GM21529 (cell line): ENCODE results near the gene MFAP2.
"Not testable (repeated sequence)": the region's sequence is repeated elsewhere in the genome, so short reads cannot be mapped to it uniquely, and the experiment has no call there.

Source experiments
- ATAC-seq: cut with Tn5 transposase; IDR thresholded peaks from one replicate; pipeline ENCODE4 v1.9.1; 2021; ENCODE audit not compliant: unreplicated experiment

The MFAP2 gene

DNA sequence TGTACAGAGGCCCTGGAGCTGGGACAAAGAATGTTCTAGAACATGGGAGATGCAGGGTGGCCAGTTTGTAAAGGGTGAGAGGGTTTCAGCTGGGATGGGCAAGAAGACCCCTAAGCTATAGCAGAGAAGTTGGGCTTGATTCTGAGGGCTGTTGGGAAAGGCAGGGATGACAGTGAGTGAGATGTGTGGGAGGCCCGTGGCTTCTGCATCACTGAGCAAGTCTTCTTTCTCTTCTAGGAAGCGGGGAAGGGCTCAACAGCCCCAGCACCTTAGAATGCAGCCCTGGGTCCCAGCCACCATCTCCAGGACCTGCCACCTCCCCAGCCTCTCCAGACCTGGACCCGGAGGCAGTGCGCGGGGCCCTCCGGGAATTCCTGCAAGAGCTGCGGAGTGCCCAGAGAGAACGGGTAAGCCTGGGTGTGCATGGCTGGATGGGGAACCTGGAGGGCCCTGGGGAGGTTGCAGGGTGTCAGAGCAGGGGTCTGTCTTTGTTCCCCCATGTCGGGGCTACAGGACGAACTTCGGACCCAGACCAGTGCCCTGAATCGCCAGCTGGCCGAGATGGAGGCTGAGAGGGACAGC is 14.8 kb downstream of the MFAP2 start:
- ATAC-seq = no peak

DNA sequence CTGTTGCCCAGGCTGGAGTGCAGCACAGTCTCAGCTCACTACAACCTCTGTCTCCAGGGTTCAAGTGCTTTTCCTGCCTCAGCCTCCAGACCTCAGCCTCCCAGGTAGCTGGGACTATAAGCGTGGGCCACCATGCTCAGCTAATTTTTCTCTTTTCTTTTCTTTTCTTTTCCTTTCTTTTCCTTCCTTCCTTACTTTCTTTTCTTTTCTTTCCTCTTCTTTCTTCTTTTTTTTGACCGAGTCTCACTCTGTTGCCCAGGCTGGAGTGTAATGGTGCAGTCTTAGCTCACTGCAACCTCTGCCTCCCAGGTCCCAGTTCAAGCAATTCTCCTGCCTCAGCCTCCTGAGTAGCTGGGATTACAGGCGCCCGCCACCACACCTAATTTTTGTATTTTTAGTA is 16.3 kb downstream of the MFAP2 start:
- not testable (repeated sequence) for ATAC-seq

DNA sequence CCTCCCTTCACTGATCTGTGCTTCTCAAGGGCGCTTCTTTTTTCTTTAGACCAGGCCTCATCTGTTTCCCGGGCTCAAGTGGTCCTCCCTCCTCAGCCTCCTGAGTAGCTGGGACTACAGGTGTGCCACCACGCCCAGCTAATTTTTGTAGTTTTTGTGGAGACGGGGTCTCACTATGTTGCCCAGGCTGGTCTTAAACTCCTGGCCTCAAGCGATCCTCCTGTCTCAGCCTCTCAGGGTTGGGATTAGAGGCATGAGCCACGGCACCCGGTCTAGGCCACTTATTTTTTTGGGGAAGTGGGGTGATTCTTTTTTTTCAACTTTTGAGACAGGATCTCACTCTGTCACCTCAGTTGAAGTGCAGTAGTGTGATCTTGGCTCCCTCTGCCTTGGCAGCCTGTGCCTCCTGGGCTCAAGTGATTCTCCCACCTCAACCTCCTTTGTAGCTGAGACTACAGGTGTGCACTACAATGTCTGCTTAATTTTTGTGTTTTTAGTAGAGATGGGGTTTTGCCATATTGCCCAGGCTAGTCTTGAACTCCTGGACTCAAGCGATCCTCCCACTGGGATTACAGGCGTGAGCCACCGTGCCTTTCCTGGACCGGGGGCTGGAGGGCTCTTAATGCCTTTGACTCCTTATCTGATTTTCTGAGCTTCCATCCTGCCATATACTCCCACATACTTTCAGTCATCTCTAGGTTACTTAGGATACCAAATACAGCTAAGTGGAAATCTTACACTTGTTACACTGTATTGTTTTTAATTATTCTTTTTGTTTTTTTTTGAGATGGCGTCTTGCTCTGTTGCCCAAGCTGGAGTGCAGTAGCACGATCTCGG is 18.9 kb downstream of the MFAP2 start:
- no peak for ATAC-seq

DNA sequence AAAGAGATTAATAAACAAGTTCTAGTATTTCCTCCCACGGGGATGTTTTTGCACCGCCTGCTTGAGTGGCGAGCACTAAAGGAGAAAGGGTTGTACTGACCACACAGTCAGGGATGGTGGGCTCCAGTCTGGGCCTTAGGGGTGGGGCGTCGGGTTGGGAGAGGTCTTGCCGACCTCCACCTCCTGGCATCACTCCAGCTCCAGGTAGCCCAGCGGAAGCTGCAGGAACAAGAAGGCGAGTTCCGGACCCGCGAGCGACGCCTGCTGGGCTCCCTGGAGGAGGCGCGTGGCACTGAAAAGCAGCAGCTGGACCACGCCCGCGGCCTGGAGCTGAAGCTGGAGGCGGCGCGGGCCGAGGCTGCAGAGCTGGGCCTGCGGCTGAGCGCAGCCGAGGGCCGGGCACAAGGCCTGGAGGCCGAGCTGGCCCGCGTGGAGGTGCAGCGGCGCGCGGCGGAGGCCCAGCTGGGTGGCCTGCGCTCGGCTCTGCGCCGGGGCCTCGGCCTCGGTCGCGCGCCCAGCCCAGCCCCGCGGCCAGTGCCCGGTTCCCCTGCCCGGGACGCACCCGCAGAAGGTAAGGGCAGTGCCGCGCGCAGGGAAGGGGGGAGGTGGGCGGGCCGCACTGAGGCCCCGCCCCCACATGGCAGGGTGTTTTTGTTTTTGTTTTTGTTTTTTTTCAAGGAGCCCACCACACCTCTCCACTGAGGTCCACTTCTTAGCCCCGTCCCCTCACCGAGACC is 19.7 kb downstream of the MFAP2 start:
- peak; percentile 68 for ATAC-seq

DNA sequence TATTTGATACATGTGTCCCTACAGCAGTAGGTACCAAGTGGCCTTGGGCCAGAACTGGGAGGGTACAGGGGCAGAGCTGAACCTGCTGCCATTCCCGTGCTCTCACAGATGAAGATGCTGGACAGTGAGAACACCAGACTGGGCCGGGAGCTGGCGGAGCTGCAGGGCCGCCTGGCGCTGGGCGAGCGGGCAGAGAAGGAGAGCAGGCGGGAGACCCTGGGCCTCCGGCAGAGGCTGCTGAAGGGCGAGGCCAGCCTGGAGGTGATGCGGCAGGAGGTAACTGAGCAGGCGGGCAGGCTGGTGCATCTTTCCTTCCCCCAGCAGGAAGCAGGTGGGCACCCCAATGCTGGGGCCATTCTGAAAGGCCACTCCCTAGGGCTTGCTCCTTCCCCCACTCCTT is 21.9 kb downstream of the MFAP2 start:
- no peak for ATAC-seq

DNA sequence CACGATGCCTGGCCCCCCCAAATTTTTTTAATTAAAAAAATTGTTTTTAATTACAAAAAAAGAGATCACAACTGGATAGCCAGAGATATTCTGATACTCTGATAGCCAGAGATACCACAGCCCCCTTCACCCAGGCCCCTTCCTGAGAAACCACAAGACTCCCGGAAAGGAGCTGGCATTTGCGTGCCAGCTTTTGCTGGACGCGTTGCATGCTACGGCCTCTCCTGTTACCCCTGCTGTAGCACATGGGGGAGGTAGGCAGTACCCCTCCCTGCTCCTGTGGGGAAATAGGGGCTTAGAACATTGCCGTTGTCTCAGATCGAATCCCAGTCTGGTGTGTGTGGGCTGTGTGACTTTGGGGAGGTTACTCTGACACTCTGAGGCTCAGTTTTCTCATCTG is 22.7 kb downstream of the MFAP2 start:
- no peak for ATAC-seq

DNA sequence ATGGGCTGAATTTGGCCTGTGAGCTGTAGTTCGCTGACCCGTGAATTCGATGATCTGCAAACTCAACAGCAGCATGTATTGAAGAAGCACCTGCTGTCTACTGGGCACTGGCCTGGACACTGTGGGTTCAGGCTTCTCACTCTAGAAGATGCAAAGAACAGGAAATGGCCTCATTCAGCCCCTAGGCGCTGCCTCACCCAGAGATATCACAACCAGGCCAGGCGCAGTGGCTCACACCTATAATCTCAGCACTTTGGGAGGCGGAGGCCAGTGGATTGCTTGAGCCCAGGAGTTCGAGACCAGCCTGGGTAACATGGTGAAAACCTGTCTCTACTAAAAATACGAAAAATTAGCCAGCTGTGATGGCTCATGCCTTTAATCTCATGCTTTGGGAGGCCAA is 23.6 kb downstream of the MFAP2 start:
- ATAC-seq = no peak

DNA sequence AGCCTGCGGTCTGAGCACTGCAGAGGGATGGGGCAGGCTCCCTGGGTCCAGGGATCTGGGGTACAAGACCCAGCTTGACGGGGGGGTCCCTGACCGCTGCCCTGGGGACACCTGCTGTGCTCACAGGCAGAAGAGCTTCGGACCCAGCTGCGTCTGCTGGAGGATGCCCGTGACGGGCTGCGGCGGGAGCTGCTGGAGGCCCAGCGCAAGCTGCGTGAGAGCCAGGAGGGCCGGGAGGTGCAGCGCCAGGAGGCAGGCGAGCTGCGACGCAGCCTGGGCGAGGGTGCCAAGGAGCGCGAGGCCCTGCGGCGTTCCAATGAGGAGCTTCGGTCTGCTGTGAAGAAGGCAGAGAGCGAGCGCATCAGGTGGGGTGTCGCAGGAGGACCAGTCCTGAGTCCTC is 25.2 kb downstream of the MFAP2 start:
- ATAC-seq = no peak

DNA sequence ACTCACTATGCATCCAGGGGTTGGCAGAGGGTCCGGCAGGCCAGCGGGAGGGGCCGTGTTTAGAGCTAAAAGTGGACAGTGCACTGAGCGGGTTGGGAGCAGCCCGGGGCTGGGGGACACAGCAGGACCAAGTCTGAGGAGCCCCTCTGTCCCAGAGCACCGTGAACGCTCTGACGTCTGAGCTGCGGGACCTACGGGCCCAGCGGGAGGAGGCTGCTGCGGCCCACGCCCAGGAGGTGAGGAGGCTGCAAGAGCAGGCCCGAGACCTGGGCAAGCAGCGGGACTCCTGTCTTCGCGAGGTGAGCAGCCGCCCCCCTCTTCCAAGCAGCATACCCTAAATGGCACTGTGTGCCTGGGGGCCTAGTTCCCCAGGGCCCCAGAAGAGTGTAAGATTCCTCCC is 25.8 kb downstream of the MFAP2 start:
- no peak for ATAC-seq

DNA sequence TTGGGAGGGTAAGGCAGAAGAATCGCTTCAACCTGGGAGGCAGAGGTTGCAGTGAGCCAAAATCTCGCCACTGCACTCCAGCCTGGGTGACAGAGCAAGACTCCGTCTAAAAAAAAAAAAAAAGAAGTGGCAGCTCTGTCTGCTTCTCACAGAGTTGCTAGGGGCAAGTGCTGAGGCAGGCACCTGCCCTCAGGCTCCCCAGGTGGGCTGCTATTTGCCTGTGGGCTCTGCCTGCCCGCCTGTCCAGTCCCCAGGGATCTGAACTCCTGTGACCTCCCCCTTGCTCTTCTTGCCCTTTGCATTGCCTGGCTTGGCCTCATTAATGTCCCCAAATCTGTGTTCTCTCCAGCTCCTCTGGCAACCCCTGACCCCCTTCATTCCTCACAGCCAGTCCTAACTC is 28.0 kb downstream of the MFAP2 start:
- not testable (repeated sequence) for ATAC-seq

DNA sequence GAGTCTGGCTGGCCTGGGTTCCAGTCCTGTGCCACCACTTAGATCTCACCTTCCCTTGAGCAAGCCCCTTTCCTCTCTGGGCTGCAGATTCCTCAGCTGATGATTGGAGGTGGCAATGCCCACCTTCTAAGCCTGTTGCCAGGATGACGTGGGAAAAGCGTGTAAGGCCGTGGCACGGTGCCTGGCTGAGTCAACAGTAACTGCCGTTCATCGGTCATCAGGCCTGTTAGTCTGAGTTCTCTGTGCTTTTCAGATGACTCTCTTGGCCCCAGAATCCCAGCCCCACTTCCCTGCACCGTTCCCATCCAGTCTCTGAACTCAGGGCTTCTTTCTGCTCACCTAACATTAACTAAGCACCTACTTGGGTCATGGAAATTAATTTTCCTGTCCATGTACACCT is 31.4 kb downstream of the MFAP2 start:
- ATAC-seq = not testable (repeated sequence)

DNA sequence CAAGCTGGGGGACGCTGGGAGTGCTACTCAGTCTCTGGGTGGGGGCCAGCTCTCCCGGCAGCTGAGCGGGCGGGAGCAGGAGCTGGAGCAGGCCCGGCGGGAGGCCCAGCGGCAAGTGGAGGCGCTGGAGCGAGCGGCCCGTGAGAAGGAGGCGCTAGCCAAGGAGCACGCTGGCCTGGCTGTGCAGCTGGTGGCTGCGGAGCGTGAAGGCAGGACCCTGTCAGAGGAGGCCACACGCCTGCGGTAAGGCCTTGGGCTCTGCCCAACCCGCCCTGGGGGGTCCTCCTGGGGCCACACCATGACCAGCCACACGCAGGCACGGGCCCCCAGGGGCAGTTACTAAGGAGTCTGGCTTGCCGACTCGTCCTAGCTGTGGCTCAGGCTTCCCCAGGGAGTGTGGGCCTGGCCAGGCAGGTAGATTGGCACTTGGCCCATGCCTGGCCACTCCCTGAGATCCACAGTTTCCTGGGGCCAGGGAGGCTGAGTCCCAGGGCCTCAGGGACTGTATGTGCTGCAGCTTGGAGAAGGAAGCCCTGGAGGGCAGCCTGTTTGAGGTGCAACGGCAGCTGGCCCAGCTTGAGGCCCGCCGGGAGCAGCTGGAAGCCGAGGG is 32.0 kb downstream of the MFAP2 start:
- not testable (repeated sequence) for ATAC-seq

DNA sequence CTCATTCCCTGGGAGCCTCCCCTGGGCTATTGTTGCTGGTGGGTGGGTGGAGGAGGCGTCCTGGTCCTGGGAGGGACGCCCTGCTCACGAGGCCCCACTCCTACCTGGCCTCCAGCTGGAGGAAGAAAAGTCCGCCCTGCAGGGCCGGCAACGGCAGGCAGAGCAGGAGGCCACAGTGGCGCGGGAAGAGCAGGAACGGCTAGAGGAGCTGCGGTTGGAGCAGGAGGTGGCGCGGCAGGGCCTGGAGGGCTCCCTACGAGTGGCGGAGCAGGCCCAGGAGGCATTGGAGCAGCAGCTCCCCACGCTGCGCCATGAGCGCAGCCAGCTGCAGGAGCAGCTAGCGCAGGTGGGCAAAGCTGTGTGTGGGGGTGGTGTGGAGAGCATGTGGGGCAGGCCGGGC is 33.8 kb downstream of the MFAP2 start:
- ATAC-seq = no peak

DNA sequence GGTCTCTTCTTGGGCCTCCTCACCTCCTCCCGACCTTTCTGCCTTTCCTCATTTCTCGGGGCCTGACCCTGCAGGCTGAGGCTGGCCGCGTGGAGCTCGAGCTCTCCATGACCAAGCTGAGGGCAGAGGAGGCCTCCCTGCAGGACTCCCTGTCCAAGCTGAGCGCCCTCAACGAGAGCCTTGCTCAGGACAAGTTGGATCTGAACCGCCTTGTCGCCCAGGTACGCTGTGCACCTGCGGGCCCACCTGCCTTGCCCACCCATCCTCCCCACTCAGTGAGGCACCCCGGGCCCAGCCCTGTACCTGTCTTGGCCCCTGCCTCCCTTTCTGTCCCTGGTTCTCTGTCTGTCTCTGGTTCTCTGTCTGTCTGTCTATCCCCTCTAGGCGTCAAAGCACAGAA is 34.2 kb downstream of the MFAP2 start:
- ATAC-seq = not testable (repeated sequence)

DNA sequence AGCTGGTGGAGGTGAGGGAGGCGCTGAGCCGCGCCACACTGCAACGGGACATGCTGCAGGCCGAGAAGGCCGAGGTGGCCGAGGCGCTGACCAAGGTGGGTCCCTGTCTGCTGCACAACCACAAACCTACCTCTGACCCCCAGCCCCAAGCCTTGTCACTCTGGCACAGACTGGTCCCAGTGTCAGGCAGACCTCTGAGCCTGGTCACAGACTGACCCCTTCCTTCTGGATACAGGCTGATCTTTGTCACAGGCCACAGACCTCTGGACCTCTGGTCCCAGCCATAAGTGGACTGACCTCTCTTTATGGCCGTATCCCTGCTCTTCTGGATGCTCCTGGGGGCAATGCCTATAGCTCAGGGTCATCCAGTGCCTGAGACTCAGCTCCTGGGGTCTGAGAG is 34.9 kb downstream of the MFAP2 start:
- ATAC-seq = not testable (repeated sequence)

DNA sequence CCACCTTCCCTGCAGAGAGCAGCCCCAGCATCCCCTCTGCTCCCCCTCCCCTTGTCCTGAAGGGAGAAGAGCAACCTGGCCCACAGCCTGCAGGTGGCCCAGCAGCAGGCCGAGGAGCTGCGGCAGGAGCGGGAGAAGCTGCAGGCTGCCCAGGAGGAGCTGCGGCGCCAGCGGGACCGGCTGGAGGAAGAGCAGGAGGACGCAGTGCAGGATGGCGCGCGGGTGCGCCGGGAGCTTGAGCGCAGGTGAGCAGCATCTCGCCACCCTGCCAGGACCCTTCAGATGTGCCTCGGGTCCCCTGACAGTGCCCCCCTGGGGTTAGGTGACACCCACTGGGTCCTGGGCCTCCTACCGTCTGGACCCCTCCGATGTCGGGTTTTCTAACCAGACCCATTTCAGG is 36.4 kb downstream of the MFAP2 start:
- ATAC-seq = no peak

DNA sequence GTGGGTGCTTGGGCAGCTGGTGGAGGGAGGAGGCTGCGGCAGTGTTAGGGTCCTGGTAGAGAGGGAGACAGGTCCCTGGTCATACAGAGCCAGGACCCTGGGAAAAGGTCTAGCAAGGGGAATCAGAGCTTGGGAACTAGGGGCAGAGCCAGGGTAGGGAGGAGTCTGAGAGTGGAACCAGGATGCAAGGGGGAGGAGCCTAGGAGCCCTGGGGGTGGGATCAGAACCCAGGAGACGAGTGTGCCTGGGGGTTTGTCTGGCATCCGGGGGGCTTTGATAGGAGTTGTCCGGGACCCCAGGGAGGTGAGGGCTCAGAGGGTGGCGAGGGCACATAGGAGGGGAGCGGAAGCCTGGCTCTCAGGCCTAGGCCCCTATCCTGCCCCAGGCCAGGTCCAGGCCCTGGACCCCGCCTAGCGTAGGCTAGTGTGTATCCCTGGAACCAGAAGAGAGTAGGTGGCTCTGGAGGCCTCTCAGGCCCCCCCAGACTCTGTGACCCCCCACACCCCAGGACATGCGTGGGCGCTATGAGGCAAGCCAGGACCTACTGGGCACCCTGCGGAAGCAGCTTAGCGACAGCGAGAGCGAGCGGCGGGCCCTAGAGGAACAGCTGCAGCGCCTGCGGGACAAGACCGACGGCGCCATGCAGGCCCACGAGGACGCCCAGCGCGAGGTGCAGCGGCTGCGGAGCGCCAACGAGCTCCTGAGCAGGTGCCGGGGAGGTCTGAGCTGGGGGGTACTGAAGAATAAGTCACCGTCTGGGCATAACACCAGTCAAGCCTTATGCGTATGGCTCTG is 40.8 kb downstream of the MFAP2 start:
- not testable (repeated sequence) for ATAC-seq

DNA sequence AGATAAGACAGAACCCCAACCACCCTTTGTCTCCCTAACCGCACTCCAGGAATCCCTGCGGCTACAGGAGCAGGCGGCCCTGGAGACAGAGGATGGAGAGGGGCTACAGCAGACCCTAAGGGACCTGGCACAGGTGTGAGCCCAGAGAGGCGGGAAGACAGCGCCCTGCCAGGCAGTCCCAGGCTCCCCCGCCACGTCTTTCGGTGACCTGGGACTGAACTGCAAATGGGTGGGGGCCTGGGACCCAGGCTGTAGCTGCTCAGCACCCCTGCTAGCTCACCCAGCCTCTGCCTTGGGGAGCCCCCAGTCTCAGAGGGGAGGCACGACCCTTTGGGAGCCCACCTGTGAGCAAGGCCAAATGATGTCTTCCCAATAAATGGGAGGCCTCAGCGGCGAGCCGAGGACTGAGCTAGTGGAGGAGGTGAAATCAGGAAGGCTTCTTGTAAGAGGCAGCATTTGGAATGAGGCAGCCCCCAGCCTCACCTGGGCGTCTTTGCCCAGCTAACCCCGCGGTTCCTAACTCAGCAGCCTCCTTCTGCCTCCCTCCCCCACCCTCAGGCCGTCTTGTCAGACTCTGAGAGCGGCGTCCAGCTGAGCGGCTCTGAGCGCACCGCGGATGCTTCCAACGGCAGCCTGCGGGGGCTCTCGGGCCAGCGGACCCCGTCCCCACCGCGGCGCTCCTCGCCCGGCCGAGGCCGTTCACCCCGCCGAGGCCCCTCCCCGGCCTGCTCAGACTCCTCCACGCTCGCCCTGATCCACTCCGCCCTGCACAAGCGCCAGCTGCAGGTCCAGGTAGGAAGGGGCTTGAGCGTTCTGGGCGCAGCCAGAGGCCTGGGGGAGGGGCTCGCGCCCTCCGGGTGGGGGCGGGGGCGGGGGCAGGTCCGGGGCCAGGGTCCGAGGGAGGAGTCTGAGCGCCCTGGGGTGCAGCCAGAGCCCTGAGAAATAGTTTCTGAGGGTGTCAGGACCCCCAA is 41.8 kb downstream of the MFAP2 start:
- no peak for ATAC-seq

DNA sequence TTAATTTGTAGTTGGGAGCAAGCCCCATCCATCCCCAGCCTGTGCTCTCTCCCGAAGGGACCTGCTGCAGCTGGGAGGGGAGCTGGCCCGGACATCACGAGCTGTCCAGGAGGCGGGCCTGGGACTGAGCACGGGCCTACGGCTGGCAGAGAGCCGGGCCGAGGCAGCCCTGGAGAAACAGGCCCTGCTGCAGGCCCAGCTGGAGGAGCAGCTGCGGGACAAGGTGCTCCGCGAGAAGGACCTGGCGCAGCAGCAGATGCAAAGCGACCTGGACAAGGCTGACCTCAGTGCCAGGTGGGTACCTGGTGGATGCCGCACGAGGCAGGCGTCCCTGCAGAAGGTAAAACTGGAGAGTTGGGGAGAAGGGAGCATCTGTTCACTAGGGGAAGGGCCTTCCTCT is 43.8 kb downstream of the MFAP2 start:
- ATAC-seq = not testable (repeated sequence)

DNA sequence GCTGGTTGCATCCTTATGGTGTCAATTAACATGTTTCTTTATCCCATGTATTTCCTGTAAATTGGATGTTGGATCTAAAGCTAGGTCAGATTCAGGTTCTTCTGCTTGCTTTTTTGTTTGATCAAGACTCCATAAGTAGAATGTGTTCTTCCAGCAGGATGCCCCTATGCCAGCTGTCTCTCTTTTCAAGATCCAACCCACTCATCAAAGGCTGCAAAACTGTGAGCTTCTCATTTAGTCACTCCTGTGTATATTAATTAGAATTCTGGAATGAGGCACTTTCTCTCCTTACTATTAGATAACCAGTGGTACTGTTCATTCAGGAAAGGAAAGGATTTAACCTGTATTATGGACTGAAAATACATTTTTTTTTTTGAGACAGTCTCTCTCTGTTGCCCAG is 46.5 kb downstream of the MFAP2 start:
- ATAC-seq = not testable (repeated sequence)
